Suppressor macrophage treated with lipopolysaccharide for 4 hours (primary cell): ENCODE measurements around the gene UBE2K.
A peak's percentile ranks its signal among the peaks of the same experiment; 100 is the strongest.
"Not testable (repeated sequence)": the region's sequence is repeated elsewhere in the genome, so short reads cannot be mapped to it uniquely, and the experiment has no call there.

Experiments used
- DNase-seq: peaks from one replicate; pipeline ENCODE4 v3.0.0-alpha.2; 2020

Gene UBE2K, protein sequence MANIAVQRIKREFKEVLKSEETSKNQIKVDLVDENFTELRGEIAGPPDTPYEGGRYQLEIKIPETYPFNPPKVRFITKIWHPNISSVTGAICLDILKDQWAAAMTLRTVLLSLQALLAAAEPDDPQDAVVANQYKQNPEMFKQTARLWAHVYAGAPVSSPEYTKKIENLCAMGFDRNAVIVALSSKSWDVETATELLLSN

DNA sequence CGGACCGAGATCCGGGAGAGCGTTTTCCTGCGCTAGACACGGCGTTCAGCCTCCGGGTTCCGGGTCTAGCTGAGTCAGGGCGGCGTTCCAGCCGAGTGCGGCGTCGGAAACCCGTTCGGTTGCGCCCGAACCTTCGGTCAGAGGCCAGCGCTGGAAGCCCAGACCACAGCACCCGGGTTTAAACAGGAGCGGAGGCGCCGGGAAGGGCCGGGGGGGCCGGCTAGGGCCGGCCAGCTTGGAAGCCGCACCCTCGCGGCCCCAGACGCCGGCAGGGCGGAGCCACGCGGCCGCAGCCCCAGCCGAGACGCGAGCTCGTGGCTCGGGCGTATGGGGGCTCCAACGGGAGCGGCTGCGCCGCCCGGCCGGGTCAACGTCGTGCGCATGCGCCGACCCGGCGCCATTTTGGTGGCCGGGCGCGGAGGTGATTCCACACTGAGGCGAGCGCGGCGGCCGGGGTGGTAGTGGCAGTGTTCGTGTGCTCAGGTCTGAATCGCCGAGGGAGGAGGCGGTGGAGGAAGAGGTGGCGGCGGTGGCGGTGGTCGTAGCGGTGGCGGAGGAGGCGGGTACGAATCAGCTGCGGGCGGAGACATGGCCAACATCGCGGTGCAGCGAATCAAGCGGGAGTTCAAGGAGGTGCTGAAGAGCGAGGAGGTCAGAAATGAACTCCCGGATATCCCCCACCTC is at the start of gene UBE2K:
Gene UBE2K (plus strand): TSS at position 397 of the 684 bp plus-strand sequence. CDS start 192 bp downstream, at position 589.
- DNase-seq = peak; percentile 96

GRCh38 chr4:39648213-39648612 is 49.7 kb upstream of the UBE2K start:
- DNase-seq = no peak

GRCh38 chr4:39648827-39649558 is 48.9 kb upstream of the UBE2K start:
- DNase-seq = no peak

DNA sequence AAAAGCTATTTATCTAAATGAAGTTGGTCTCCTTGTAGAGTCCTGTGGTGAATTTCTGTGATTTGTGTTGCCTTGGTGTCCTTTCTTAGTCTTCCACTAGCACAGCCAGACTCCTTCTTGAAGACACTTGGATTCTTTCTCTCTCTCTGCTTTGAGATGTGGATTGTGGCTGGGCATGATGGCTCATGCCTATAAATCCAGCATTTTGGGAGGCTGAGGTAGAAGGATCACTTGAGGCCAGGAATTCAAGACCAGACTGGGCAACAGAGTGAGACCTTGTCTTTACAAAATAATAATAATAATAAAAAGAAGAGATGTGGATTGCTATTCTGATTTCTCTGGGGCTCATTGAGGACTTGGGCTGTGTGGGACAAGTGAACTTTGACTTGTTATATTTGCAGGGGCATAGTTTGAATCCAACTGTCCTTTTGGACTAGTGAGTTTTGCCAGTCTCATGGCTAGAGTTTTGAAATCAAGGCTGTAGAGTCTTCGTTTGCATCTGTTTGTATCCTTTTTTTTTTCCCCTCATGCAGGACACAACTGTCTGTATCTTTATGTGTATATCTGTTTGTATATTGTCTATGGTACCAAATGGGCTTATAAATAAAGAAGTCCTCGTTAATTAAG is 48.2 kb upstream of the UBE2K start:
- no peak for DNase-seq

DNA sequence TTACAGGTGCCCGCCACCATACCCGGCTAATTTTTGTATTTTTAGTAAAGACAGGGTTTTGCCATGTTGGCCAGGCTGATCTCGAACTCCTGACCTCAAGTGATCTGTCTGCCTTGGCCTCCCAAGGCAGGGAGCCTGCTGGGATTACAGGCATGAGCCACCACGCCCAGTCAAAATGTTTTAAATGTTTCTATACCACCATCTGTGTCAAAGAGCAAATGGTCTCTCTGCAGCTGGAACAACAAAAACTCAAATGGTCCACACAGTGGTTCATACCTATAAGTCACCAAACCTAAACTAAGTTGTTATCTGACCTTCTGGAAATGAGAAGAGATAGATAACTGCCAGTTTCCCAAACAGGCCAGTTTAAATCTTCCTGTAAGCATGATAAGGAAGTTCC is 46.4 kb upstream of the UBE2K start:
- DNase-seq = not testable (repeated sequence)

GRCh38 chr4:39655211-39655610 is 42.7 kb upstream of the UBE2K start:
- no peak for DNase-seq

DNA sequence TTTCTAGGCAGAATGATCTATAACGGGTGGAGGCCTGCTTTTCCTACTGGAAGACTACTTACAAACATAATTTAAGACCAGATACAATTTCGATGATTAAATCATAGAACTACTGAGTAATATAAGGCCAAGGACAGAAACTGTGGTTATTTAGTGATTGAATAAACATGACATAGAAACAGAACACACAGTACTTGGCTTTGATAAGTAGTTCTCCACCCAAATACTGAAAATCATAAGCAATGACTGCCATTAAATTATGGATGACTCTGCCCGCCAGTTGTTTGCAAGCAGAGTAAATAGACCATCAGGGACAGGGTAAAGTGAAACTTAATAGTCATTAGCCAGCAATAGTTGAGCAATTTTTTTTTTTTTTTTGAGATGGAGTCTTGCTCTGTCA is 42.1 kb upstream of the UBE2K start:
- peak; percentile 25 for DNase-seq

DNA sequence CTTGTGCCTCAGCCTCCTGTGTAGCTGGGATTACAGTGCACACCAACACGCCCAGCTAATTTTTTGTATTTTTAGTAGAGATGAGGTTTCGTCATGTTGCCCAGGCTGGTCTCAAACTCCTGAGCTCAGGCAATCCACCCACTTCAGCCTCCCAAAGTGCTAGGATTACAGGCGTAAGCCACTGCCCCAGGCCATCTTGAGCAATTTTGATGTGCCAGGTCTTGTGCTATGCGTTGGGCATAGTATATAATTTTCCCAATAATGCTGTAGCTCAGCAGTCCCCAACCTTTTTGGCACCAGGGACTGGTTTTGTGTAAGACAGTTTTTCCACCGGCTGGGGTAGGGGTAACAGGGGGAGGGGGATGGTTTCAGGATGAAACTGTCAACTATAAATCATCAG is 41.3 kb upstream of the UBE2K start:
- not testable (repeated sequence) for DNase-seq

DNA sequence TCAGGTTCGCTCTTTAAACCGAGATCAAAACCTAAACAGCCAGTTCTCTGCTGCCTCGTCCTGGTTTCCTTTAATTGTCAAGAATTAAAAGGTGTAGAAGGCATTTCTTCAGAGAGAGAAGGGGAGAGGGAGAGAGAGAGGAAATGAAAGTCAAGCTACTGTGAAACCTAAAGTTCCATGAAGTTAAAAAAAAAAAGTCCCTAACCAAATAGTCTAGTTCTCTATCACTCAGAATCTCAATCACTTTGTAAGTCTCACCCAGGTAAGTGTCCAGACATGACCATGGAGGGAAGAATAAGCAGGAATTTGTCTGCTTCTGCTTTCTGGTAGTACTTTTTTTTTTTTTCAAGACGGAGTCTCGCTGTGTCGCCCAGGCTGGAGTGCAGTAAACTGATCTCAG is 40.5 kb upstream of the UBE2K start:
- peak; percentile 24 for DNase-seq

- no peak for DNase-seq
These were observed 39.2 kb upstream of the UBE2K start for GRCh38 chr4:39658756-39659155.

- peak; percentile 48 for DNase-seq
These were observed 37.9 kb upstream of the UBE2K start for GRCh38 chr4:39660045-39660444.

- DNase-seq = no peak
These were observed 37.2 kb upstream of the UBE2K start for GRCh38 chr4:39660757-39661156.

DNA sequence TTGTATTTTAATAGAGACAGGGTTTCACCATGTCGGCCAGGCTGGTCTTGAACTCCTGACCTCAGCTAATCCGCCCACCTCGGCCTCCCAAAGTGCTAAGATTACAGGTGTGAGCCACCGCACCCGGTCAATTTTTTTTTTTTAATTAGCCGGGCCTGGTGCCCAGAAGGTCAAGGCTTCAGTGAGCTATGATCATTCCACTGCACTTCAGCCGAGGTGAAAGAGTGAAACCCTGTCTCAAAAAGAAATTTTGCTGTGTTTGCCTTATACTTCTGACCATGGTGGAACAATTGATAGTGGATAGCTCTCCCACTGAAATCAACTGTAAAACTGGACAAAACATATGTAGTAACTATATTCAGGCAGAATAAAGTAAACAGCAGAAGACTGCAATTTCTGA is 35.3 kb upstream of the UBE2K start:
- no peak for DNase-seq

- no peak for DNase-seq
These were observed 32.9 kb upstream of the UBE2K start for GRCh38 chr4:39664828-39665731.

- DNase-seq = no peak
These were observed 30.2 kb upstream of the UBE2K start for GRCh38 chr4:39667706-39668105.

GRCh38 chr4:39668887-39669286 is 29.0 kb upstream of the UBE2K start:
- no peak for DNase-seq

- DNase-seq = not testable (repeated sequence)
These were observed 27.6 kb upstream of the UBE2K start for GRCh38 chr4:39670296-39670695.

DNA sequence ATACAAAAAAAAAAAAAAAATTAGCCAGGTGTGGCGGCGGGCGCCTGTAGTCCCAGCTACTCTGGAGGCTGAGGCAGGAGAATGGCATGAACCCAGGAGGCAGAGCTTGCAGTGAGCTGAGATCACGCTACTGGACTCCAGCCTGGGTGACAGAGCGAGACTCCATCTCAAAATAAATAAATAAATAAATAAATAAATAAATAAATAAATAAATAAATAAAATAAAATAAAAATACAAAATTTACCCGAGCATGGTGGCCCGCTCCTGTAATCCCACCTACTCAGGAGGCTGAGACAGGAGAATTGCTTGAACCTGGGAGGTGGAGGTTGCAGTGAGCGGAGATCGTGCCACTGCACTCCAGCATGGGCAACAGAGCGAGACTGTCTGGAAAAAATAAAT is 22.3 kb upstream of the UBE2K start:
- not testable (repeated sequence) for DNase-seq

- not testable (repeated sequence) for DNase-seq
These were observed 16.9 kb upstream of the UBE2K start for GRCh38 chr4:39681003-39681402.

DNA sequence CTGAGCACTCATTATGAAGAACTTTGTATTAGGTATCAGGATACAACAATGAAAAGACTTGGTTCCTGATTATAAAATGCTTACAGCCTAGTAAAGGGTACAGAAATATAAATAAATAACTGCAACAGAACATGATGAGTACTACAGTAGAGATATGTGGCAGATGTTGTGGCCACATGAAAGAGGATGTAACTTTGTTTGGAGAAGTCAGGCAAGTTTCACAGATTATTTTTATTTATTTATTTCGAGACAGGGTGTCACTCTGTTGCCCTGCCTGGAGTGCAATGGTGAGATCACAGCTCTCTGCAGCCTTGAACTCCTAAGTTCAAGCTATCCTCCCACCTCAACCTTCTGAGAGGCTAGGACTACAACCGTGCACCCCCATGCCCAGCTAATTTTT is 15.8 kb upstream of the UBE2K start:
- peak; percentile 72 for DNase-seq

DNA sequence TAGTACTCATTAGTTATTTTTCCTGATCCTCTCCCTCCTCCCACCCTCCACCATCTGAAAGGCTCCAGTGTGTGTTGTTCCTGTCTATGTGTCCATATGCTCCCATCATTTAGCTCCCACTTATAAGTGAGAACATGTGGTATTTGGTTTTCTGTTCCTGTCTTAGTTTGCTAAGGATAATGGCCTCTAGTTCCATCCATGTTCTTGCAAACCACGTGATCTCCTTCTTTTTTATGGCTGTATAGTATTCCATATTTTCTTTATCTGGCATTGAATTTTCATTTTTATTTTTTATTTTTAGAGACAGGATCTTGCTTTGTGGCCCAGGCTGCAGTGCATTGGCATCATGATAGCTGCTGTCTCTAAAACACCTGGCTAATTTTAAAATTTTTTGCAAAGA is 11.9 kb upstream of the UBE2K start:
- DNase-seq = no peak

DNA sequence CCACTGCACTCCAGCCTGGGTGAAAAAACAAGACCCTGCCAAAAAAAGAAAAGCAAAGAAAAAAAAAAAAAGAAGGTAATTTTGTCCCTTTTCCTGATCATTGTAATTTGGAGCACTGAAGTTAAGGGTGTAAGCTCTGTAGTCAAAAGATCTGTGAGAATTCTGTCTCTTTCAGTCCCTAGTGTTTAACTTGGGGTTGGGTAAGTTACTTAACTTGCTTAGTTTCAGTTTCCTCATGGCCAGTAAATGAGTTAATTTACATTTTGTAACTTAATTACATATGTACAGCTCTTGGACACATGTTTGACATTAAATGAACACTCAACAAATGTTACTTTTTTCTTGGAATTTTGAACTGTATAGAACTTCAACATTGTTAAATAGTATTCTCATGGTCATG is 10.9 kb upstream of the UBE2K start:
- peak; percentile 36 for DNase-seq

DNA sequence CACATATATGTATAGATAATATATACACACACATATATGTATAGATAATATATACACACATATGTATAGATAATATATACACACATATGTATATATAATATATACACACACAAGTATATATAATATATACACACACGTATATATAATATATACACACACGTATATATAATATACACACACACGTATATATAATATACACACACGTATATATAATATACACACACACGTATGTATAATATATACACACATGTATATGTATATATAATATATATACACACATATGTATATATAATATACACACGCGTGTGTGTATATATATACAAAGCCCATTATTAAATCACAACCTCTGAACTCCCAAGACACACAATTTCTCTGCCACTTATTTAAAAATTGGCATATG is 8.0 kb upstream of the UBE2K start:
- DNase-seq = no peak
